GM21526 (cell line): ENCODE results near the gene RBM43.
"Not testable (repeated sequence)": the region's sequence is repeated elsewhere in the genome, so short reads cannot be mapped to it uniquely, and the experiment has no call there.

ENCODE experiments used
- ATAC-seq: cut with Tn5 transposase; IDR thresholded peaks from one replicate; pipeline ENCODE4 v1.9.1; 2021; ENCODE audit warnings: moderate library complexity; ENCODE audit not compliant: unreplicated experiment, low FRiP score

RBM43 gene

DNA sequence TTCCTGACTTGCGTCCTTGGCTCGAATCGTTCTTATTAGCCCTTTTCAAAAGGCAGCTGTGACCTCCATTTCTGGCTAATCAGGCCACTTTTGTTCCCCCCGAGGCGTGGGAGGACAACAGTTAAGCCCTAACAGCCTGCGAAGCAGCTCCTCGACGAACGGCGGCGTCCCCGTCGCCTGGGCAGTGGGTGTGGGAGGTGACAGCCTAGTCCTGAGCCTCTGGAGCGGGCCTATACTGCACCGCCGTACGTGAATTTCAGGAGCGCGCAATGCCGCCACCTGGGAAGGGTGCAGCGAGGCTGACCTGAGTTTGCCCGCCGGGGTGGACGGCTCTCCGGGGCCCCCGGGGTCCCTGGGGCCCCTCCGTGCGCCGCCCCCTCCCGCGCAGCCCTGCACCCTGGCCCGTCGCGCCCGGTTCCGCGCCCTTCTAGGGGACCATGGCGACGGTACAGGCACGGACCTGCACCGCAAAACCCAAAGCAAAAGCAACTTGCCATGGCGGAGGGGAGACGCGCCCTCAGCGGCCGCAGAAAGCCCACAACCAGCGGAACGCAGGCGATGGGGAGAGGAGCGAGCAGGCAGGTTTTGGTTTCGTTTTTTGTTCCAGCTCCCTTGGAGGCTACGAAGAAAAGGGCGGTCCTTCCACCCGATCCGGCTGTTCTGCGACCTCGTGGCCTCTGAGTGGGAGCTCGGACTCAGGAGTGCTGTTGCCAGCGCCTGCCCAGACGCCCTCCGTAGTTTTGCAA is at the start of gene RBM43:
RBM43 (minus strand) TSS at position 633 of the 746 bp plus-strand sequence; CDS start at position 497, 136 bp downstream.
- ATAC-seq, result peak; percentile 95

DNA sequence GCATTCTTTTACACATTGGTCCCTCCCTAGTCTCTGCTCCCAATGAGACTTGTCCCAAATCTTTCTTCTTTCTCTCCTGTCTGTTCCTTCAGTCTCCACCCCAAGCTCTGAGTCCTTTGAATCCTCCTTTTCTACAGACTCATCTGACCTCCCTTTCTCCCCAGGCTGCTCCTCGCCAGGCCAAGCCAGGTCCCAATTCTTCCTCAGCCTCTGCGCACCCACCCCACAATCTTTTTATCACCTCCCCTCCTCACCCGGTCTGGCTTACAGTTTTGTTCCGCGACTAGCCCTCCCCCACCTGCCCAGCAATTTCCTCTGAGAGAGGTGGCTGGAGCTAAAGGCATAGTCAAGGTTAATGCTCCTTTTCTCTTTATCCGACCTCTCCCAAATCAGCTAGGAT is 48.6 kb upstream of the RBM43 start:
- ATAC-seq, result not testable (repeated sequence)

DNA sequence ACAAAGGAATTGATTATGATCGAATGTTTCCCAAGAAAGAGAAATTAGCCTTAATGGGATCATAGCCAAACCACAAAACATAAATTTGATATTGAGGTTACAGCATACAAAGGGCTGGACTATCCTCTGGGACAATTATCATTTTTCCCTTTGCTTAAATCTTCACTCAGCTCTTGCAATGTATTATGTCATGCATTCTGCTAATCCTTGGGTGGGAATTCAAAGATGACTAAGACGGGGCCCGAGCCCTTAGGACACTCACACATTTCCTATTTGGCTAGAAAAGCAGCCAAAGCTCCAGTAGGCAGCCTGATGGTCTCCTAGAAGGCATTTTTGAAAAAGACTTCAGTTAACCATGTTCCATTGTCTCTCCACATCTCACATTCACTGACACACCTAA is 45.0 kb upstream of the RBM43 start:
- no peak for ATAC-seq

DNA sequence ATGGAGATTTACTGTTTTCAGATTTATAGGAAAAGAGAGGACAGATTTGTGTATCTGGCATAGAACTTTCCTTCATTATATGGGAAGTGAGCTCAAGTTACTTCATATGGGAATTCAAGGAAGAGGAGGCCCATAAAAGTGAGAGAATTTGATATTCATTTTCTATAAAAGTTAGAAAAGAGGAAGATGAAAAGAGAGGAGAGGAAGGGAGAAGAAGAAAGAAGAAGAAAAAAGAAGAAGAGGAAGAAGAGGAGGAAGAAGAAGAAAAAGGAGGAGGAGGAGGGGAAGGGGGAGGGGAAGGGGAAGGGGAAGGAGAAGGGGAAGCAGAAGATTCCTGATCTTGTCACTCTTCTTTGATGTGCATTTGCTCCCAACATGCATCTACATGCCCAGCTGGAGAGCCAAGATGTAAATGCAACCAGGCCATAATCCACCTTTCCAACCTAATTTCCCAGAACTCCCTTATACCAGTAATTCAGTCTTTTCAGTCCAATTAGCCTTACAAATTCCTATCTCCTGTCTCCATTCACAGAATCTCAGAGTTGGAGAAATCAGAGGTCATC is 43.5 kb upstream of the RBM43 start:
- ATAC-seq, result no peak

DNA sequence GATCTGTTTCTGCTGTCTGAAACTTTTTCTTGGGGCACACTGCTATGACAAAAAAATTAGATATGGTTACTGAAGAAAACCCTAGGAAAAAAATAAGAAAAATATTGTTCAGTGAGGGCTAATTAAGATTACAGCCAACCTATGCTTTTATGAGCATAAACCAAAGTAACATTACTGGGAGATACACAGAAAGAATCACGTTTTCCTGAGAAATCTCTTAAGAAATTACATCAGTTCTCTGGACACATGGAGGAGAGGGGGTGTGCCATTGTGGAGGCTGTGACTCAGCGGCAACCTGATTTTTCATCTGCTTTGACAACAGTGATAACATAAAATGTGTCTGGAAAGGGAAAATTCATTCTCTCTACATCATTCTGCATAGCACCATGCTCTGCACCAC is 41.2 kb upstream of the RBM43 start:
- ATAC-seq, result no peak

DNA sequence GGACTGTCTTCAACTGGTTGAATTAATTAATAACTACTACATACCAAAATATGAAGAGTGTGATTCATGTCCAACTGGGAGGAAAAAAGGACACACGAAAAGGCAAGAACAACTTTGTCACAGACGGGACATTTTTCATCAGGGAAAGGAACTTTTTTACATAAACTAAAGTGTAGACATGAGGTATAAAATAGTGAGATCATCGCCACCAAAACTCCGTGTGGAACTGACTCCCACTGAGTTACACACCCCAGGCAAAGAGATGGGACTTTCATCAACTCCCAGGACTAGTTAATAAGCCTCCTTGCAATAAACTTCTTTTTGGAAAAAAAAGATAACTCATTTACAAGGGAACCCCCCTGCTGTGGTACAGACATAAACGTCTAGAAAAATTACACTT is 40.7 kb upstream of the RBM43 start:
- ATAC-seq, result no peak

DNA sequence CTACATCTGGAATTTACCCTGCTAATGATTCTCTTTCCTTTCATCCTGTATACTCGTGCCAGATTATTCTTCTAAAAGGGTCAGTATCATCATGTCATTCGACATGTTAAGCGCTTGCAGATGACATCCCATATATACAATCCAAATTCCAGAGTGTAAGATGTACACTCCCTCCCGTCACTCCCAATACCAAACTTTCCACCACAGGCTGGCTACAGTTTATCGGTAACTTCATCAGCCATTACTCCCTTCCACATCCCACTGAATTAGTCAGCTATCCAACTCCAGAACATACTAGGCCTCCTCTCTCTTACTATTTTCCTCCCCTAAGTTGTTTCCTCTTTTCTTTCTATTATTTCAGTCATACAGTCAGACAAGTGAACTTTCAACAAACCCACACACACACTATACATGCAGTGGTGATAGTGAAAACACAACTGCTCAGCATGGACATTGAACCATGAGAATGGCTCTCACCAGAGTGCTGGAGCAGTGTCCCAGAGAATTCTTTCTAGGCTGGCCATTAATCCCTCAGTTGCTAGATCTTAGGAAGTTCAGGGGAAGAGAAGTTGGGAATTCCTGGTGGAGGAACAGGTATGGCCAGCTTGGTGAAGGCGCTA is 38.4 kb upstream of the RBM43 start:
- no peak for ATAC-seq

DNA sequence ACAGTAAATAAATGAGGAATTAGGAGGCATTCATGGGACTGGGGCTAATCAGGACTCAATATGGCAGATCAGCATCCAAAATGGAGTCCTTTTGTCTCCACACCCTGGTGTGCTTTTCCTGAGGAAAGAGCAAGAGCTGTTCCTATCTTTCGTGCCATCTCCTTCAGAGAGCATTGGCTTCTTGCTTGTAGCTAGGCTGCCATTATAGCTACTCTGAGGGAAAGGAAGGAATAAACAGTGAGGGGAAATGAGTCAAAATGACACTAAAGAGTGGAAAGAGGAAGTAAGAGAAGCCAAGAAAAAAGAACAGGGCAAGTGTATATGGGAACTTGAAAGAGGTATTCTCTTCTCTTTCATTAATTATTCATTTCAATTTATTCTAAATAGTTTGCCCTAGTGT is 36.2 kb upstream of the RBM43 start:
- peak; percentile 98 for ATAC-seq

DNA sequence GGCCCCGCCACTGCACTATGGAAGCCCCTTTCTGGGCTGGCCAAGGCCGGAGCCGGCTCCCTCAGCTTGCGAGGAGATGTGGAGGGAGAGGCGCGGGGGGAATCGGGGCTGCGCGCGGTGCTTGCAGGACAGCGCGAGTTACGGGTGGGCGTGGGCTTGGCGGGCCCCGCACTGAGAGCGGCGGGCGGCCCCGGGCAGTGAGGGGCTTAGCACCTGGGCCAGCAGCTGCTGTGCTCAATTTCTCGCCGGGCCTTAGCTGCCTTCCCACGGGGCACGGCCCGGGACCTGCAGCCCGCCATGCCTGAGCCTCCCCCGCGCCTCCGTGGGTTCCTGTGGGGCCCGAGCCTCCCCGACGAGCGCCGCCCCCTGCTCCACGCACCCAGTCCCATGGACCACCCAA is 34.3 kb upstream of the RBM43 start:
- ATAC-seq, result not testable (repeated sequence)

DNA sequence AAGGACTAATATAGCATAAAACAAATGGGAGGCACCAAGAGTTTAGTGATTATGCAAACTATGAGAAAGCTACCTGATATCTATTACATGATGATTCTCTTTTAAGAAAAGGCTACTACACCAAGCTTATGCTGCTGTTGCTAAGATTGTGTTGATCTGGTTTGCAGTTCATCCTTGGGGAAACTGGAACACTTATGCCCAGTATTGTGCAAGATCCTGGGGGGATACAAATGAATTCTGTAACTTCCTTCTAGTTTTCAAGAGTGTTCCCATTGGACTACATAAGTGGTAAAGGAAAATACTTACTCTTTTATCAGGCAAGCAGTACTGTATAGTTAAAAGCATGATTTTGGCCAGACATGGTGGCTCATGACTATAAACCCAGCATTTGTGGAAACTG is 30.9 kb upstream of the RBM43 start:
- no peak for ATAC-seq

DNA sequence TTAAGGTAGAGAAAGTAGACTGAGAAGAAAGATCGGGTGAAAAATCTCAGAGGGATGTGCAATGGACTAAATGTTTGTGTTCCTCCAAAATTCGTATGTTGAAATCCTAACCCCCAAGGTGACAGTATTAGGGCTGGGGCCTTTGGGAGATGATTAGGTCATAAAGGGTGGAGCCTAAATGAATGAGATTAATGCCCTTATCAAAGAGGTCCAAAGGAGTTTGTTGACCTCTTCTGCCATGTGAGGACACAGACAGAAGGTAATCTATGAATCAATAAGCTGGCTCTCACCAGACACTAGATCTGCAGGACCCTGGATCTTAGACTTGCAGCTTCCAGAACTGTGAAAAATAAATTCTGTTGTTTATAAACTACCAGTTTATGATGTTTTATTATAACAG is 30.5 kb upstream of the RBM43 start:
- no peak for ATAC-seq

DNA sequence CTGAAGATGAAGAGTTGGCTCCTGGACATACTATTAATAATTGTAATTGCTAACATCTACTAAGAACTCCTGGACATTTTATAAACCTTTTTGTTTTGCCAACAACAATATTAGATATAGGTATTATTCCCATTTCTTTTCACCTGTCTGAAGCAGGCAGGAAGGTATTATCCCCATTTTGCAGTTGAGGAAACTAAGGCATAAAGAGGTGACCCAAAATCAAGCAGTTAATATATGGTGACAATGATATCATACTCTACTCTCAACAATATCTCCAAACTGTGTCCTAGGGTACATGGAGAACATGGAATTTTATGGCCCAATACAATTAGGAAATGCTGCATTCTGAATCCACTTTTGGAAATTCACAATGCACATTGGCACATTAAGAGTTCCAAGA is 29.6 kb upstream of the RBM43 start:
- ATAC-seq, result no peak

DNA sequence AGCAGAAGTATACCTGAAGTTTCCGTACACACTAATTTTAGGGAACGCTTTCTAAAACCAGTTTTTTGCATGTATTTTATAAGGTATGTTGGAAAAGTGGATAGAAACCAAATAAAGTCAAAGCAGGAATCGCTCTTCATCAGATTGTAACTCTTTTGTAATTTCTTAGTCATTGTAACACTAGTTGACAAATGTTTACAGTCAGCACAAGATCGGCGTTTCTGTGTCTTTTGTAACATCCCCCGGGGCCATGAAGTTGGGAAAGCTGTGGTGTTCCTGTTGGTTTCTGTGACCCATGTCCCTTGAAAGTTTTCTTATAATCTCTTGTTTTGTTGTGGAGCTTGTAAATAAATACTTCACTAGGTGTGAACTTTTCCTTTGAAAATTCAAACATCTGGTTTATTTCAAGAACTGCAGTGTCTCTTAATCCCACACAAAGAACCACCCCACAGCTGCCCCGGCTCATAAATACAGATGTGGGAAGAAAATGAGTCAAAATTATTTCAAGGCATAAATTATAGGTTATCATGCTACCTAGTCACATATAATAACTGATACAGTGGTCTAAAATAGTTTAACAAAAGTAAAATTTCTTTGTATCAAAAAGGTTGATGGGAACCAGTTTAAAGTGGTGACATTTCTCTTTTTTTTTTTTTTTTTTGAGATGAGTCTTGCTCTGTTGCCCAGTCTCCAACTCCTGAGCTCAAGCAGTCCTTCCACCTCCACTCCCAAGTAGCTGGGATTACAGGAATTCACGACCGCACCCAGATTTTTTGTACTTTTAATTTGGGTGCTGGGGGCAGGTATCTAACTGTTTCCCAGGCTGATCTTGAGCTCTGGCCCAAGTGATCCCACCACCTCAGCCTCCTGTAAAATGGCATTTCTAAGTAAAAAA is 28.6 kb upstream of the RBM43 start:
- ATAC-seq, result peak; percentile 21

DNA sequence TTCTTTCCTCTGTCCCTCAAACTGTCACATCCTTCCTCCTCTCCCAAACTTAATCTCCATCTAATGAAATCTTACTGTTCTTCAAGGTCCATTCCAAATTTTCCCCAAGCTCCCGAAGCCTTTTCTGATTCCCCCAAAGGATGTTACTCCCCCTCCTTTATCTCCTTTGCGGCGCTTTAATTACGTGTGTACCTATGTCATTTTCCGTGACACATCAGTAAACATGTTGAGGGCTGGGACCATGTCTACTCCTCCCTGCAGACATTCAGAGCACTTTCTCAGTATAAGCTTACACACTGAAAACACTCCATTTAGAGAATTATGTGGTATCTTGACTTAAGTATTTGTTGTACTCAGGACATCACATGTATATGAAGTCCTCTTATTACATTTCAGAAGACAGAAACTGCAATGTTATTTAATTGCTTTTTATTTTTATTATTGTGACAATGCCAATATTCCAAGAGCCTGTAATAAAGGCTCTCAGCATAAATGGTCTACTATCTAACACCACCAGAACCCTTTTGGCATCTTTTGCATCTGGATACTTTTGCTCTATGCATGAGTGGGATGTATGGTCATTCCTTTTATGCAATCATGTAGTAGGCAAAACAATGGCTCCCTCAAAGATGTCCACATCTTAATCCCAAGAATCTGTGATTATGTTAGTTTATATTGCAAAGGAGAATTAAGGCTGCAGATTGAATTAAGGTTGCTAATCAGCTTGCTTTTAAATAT is 26.0 kb upstream of the RBM43 start:
- peak; percentile 2 for ATAC-seq

DNA sequence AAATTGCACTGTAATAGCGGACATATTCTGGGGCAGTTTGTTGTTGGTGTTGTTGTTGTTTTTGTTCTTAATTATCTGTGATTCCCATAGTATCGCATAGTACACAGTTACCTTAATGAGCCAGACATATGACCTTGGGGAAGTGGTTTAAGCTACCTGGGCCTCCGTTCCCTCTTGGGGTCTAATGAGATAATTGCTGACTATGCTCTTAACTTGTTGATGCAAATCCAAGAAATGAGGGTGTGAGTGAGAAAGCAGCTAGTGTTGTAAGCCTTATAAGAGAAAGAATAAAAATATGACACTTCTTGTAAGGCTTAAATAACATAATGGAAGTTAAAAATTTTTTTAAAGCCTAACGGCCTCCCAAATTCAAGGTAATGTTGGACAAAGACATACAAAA is 20.7 kb upstream of the RBM43 start:
- ATAC-seq, result no peak

DNA sequence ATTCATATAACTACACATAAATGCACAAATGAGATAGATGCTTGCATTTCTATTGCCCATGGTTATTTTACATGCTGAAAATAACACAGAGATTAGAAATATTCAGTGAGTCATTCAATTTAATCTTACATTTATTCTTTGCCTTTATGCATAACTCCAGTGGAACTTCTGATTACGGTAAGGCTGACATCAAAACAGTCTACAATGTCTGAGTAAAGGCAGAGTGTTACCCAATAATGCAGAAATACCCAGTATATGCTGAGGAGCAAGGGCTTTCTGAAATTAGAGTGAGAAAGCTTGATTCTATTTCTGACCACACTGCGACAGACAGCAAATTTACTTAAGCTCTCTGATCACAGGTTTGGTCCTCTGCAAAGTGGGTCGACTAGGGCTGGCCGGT is 18.6 kb upstream of the RBM43 start:
- no peak for ATAC-seq

DNA sequence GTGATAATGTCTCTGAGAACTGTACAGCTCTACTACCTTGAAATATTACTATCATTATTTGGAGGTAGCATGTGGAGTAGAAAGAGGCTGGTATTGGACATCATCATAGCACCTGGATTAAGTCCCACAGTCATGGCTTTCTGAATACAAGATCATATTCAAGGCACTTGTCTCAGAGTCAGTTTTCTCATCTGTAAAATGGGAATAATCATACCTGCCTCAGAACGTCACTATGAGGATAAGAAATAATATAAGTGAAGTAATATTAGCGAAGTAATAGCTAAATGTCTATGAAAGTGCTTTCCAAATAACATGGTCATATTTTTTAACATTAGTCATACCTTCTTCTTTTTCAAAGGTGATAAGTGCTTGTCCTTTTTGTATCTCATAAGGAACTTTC is 16.8 kb upstream of the RBM43 start:
- ATAC-seq, result no peak

DNA sequence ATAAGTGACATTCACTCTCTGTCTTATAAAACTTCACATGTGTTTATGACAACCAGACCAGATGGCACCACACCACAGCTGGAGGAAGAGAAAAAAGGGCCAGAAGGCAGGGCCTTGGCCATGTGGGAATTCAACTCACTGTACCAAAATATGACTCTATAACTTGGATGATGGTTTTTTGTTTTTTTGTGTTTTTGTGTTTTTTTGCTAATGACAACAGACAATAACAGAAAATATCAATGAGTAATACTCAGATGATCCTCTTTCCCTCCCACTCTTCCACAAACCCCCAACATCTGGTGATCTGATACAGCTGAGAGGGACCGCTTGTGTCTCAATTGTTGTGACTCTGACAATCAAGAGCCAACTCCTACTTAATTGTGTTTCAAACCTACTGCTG is 15.4 kb upstream of the RBM43 start:
- no peak for ATAC-seq

DNA sequence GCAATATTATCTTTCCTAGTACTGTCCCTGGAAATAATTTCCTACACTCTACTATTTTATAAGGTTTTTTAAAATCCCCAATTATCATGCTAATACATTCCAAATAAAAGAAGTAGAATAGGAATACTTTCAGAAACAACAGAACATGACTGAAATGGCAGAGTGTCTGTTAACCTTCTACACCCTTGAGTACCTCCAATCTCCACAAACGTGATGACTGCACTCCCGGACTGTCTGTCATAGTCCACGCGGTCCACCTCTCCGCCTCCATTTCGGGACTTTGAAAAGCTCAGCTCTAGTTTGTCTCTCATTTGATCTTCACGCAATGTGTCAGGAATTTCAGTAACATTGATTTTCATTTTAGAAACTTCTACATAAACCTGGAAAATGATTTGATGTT is 13.6 kb upstream of the RBM43 start:
- ATAC-seq, result no peak

DNA sequence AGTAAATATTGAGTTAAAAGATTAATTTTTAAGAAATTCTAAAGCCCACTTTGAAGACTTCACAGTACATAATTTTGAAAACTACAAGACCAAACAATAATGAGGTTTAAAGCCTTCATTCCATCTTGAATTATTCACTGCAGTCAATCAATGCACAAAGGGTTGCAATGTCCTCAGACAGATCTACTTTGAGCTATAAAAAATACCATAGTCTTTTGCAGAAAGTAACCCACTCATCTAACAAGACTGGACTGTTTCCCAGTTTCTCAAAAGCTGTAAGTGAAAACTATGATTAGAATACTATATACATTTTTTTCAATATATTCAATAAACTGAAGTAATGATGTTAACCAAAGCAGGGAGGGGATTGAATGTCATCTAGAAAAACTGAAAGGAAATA is 10.2 kb upstream of the RBM43 start:
- no peak for ATAC-seq
